Naive thymus-derived CD4-positive, alpha-beta T cell (primary cell): ENCODE data around the gene RIMS1. TPM values are rescaled to one million over a fixed set of nuclear protein-coding genes. Genes with fewer than 3 reads are reported as not detected.

Experiments used
- ATAC-seq: fragments of 150-1000 bp; cut with Tn5 transposase; 2 replicates; pipeline ENCODE4 v1.10.0; 2021; ENCODE audit warnings: mild to moderate bottlenecking, moderate library complexity
- CTCF ChIA-PET: fragments of 350-600 bp; sonication (Branson Sonifier 250); formaldehyde crosslinking; loops from one replicate; lab custom pipeline; 2021; ENCODE audit warnings: antibody characterized with exemption; lab: Charles Lee
- POLR2A ChIA-PET: fragments of 350-600 bp; sonication (Branson Sonifier 250); formaldehyde crosslinking; loops from one replicate; lab custom pipeline; 2021; ENCODE audit warnings: antibody characterized with exemption, inconsistent platforms; lab: Charles Lee
- DNase-seq, 9 donors: peaks; one replicate each; pipeline versions ENCODE4 v3.0.0 to v3.0.0-alpha.2; 2020 to 2022; ENCODE audit warnings: mixed read lengths in 1 of 9
- H3K27ac ChIP-seq: one replicate; pipeline ENCODE4 v1.7.0; 2013; ENCODE audit warnings: mild to moderate bottlenecking, low read depth, low read length, moderate library complexity
- H3K27me3 ChIP-seq, 2 donors: one replicate each; pipeline ENCODE4 v1.7.0; 2013; ENCODE audit warnings: low read length in 2 of 2, mild to moderate bottlenecking in 2 of 2, moderate library complexity in 2 of 2; ENCODE audit not compliant: control insufficient read depth in 2 of 2, insufficient read depth in 2 of 2
- H3K36me3 ChIP-seq, 3 experiments: 1 replicate in 2 of 3; 2 replicates in 1 of 3; pipeline ENCODE4 v1.7.0; 2013; ENCODE audit warnings: low read length in 3 of 3, mild to moderate bottlenecking in 3 of 3, moderate library complexity in 1 of 3; ENCODE audit not compliant: insufficient read depth in 3 of 3, control insufficient read depth in 2 of 3
- H3K4me1 ChIP-seq, 2 donors: one replicate each; pipeline ENCODE4 v1.7.0; 2013; ENCODE audit warnings: low read length in 2 of 2, mild to moderate bottlenecking in 2 of 2, moderate library complexity in 1 of 2; ENCODE audit not compliant: control insufficient read depth in 2 of 2, insufficient read depth in 2 of 2
- H3K4me3 ChIP-seq: 2 replicates; pipeline ENCODE4 v1.7.0; 2013; ENCODE audit warnings: mild to moderate bottlenecking, low read length
- H3K9me3 ChIP-seq, 3 experiments: 1 replicate in 2 of 3; 2 replicates in 1 of 3; pipeline ENCODE4 v1.7.0; 2013; ENCODE audit warnings: low read length in 3 of 3; ENCODE audit not compliant: control insufficient read depth in 2 of 3
- H3K27ac Mint-ChIP-seq, 9 donors: one replicate each; pipeline ENCODE4 v1.8.0; 2020 to 2022; ENCODE audit warnings: mixed read lengths in 9 of 9, mild to moderate bottlenecking in 8 of 9, moderate library complexity in 5 of 9, inconsistent platforms in 2 of 9
- H3K27me3 Mint-ChIP-seq, 5 donors: one replicate each; pipeline ENCODE4 v1.8.0; 2021 to 2022; ENCODE audit warnings: mixed read lengths in 5 of 5, mild to moderate bottlenecking in 1 of 5
- H3K36me3 Mint-ChIP-seq, 5 donors: one replicate each; pipeline ENCODE4 v1.8.0; 2020 to 2022; ENCODE audit warnings: mixed read lengths in 5 of 5, mild to moderate bottlenecking in 3 of 5, inconsistent platforms in 1 of 5
- H3K4me1 Mint-ChIP-seq, 7 donors: one replicate each; pipeline ENCODE4 v1.8.0; 2020 to 2022; ENCODE audit warnings: mixed read lengths in 7 of 7, mild to moderate bottlenecking in 3 of 7, inconsistent platforms in 1 of 7
- H3K4me3 Mint-ChIP-seq, 10 donors: one replicate each; pipeline ENCODE4 v1.8.0; 2020 to 2022; ENCODE audit warnings: mild to moderate bottlenecking in 10 of 10, mixed read lengths in 10 of 10, moderate library complexity in 6 of 10, inconsistent platforms in 2 of 10
- H3K9me3 Mint-ChIP-seq, 11 donors: one replicate each; pipeline ENCODE4 v1.8.0; 2020 to 2022; ENCODE audit warnings: mixed read lengths in 11 of 11, mild to moderate bottlenecking in 4 of 11, inconsistent platforms in 1 of 11, moderate library complexity in 1 of 11
- intact Hi-C, 2 donors: fragments of 100-400 bp; cut with micrococcal nuclease; formaldehyde crosslinking; loops; one replicate each; pipeline ENCODE4 v1.15.1; 2023
- polyA plus RNA-seq, 2 donors: library from polyadenylated mRNA; unstranded; fragments of 300-500 nt; fragmentation: Illumina TruSeq; gene quantifications; one replicate each; pipeline ENCODE4 v1.2.3, GENCODE V29; 2021
- total RNA-seq, 6 experiments: library from RNA in 5 of 6; stranded (reverse) in 5 of 6; gene quantifications; 1 replicate in 5 of 6; 2 replicates in 1 of 6; pipeline ENCODE4 v1.2.3 and lab custom pipeline; 2021 to 2026

The RIMS1 gene
- total and polyA plus RNA-seq, 7 experiments from 2014 or later: not detected

DNA sequence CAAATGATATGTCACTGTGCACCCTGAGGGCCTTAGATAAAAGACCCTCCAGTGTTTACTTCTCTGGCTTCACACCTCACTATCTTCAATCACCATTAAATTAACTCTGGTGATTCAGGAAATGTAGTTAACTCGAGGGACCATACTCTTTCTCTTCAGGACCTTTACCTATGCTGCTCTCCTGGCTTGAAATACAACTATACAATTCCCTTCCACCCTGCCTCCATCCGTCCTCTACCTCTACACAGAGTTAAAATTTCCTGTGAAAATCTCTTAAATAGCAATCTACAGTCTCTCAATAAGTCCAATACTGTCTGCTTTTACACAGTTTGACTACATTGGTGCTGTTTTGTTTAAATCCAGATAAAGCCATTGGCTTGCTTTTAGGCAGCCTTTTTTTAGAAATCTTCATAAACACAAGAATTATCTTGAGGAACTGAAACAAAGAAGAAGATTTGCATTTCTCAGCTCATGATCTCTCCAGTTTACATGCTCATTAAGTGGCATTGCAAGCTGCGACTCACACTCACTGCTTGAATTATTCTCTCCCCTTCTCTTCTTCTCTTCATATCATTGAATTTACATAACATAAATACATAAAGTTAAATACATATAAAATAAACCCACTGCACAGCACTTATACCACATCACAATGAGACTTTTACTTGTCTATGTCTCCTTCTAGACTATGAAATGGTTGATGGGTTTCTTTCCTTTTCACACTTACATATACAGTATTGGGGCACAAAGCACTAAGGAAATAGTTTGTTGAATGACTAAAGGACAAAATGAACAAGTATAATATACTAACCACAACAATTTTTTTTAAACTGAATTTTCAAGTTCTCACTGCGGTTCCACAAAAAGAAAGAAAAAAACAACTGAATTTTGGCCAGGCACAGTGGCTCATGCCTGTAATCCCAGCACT is 496.5 kb downstream of the RIMS1 start:
- H3K27ac ChIP-seq: no peak overlapping the region
- H3K4me1 Mint-ChIP-seq: no peaks in the 10 kb centered on the region
- H3K9me3 Mint-ChIP-seq: peaks cover 0 to 4% (median 0%) of the 10 kb centered on the region in 11 donors
- H3K27me3 Mint-ChIP-seq: peaks cover 10 to 29% (median 19%) of the 10 kb centered on the region in 5 donors
- H3K4me3 Mint-ChIP-seq: no peak overlapping the region
- no peaks in the 10 kb centered on the region for H3K4me1 ChIP-seq
- H3K36me3 Mint-ChIP-seq: no peaks in the 10 kb centered on the region
- H3K9me3 ChIP-seq: no peaks in the 10 kb centered on the region
- H3K27me3 ChIP-seq: no peaks in the 10 kb centered on the region
- POLR2A ChIA-PET: no interaction called here
- H3K36me3 ChIP-seq: no peaks in the 10 kb centered on the region
- DNase-seq: no peak
- intact Hi-C loops: no loop called here
- H3K27ac Mint-ChIP-seq: no peak overlapping the region
- no peak overlapping the region for H3K4me3 ChIP-seq
- CTCF ChIA-PET: no interaction called here
- ATAC-seq: peak; percentile 27

DNA sequence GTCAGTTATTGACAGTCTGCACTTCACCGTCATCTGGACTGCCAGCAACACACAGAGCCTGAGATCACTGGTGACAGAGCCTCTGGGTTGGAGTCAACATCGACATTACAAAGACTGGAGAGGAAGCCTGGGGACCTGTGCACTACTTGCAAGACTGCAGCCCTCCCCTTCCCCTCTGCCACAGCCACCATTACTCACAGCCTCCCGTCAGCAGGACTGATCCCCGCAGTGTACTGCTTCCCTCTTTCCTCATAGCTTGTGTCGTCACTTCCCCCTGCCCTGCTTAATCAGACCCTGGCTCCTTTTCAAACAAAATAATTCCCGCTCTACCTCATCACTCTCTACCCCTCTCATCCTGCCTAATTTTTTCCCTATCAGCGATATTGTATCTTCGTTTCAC is 500.0 kb downstream of the RIMS1 start:
- no peak overlapping the region for H3K4me3 Mint-ChIP-seq
- DNase-seq (no peak), ATAC-seq (no peak)
- no peak overlapping the region for H3K27ac Mint-ChIP-seq
- Histone ChIP-seq H3K36me3 (no peaks in the 10 kb centered on the region), H3K9me3 (no peaks in the 10 kb centered on the region), H3K4me1 (no peaks in the 10 kb centered on the region), H3K4me3 (no peak overlapping the region), H3K27me3 (no peaks in the 10 kb centered on the region), H3K27ac (no peak overlapping the region)
- ChIA-PET POLR2A (no interaction called here), CTCF (no interaction called here)
- peaks cover 0 to 1% (median 0%) of the 10 kb centered on the region in 7 donors for H3K4me1 Mint-ChIP-seq
- peaks cover 0 to 4% (median 0%) of the 10 kb centered on the region in 11 donors for H3K9me3 Mint-ChIP-seq
- H3K27me3 Mint-ChIP-seq: peaks cover 12 to 21% (median 15%) of the 10 kb centered on the region in 5 donors
- H3K36me3 Mint-ChIP-seq: no peaks in the 10 kb centered on the region
- intact Hi-C loops: no loop called here

DNA sequence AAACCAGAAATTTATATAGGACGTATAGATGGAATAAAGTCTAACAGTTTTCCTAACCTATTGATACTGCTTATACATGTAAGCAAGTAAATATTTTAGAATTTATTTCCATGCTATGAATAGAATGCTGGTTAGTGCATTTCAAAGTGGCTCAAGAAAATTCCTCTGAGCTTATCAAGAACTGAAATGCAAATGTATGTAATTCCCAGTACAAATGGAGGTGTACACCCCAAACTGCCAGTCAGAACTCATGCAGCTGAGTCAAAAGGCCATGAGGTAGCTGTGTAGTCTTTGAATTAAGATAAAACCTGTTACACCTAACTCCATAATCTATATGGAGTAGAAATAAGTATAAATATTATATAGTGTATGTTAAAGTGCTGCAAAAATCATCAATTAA is 503.3 kb downstream of the RIMS1 start:
- ChIA-PET POLR2A (no interaction called here), CTCF (no interaction called here)
- Histone ChIP-seq H3K4me3 (no peak overlapping the region), H3K27ac (no peak overlapping the region), H3K27me3 (no peaks in the 10 kb centered on the region), H3K4me1 (no peaks in the 10 kb centered on the region), H3K36me3 (no peaks in the 10 kb centered on the region), H3K9me3 (no peaks in the 10 kb centered on the region)
- ATAC-seq (no peak), DNase-seq (no peak)
- Mint-ChIP-seq H3K27me3 (peaks cover 7 to 22% (median 10%) of the 10 kb centered on the region in 5 donors), H3K36me3 (no peaks in the 10 kb centered on the region), H3K9me3 (peaks cover 0 to 4% (median 0%) of the 10 kb centered on the region in 11 donors), H3K4me3 (no peak overlapping the region), H3K4me1 (peaks cover 0 to 1% (median 0%) of the 10 kb centered on the region in 7 donors), H3K27ac (no peak overlapping the region)
- intact Hi-C loops: no loop called here

DNA sequence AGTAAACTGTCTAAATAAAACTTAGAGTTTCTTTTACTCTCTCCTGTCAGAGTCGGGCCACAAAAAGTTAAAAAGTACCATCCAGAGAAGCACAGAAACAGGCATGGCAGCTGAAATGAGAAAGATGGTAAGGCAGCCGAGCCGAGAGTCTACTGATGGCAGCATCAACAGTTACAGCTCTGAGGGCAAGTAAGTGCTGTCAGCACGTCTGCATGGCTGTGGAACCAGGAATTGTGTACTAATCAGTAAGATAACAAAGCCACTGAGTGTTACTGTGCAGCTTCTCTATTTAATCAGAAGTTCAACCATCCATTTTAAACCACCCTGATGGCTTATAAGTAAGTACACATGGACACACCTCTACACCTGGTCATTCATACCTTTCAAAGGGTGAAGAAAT is 504.2 kb downstream of the RIMS1 start:
- ChIA-PET CTCF (no interaction called here), POLR2A (no interaction called here)
- H3K4me3 Mint-ChIP-seq: no peak overlapping the region
- Histone ChIP-seq H3K4me1 (no peaks in the 10 kb centered on the region), H3K36me3 (no peaks in the 10 kb centered on the region), H3K27me3 (no peaks in the 10 kb centered on the region), H3K27ac (no peak overlapping the region), H3K9me3 (no peaks in the 10 kb centered on the region), H3K4me3 (no peak overlapping the region)
- peaks cover 0 to 1% (median 0%) of the 10 kb centered on the region in 7 donors for H3K4me1 Mint-ChIP-seq
- no peaks in the 10 kb centered on the region for H3K36me3 Mint-ChIP-seq
- H3K27ac Mint-ChIP-seq: no peak overlapping the region
- DNase-seq: no peak
- peaks cover 6 to 22% (median 10%) of the 10 kb centered on the region in 5 donors for H3K27me3 Mint-ChIP-seq
- H3K9me3 Mint-ChIP-seq: peaks cover 0 to 4% (median 0%) of the 10 kb centered on the region in 11 donors
- ATAC-seq: no peak
- intact Hi-C loops: no loop called here

DNA sequence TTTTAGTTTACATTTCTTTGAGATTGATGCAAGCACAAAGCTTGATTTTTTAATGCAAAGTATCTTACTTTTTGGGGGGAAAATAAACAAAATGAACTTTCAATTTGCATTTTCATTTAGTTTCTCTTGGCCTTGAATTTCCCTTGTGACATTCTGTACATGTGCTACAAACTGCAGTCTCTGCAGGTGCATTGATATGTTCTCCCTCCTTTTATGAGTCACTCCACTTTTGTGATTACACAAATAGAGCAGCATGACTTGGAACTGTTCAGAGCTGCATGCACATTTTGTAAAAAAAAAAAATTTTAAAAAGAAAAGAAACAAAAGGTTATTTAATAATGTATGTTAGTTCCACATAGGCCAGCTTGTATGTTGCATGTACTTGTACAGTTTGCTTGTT is 515.5 kb downstream of the RIMS1 start:
- POLR2A ChIA-PET: no interaction called here

DNA sequence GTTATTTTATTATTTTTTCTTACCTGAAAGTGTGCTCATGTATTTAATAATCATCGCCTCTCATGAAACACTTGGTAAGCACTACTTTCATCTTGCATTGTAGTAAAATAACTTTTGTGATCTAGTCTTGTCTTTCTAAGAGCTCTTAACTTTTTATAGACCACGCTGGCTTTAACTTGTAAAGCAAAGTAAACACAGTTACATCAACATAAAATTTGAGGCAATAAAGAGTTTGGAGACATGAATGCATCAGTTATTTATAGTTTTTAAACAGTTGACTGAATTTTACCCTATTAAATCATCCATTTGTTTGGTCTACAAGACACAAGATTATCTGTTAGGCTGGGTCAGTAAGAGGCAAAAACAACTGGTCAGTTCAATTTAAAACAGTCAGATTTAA is 517.1 kb downstream of the RIMS1 start:
- CTCF ChIA-PET: interaction anchor here (1.1 to 1.7 kb wide), 2 partner anchors 9 to 728 kb away, joined by 3 to 5 read pairs; no protein-coding TSS in a partner anchor

More for the DNA sequence above, 515.5 kb downstream of the RIMS1 start:
- intact Hi-C loops: no loop called here
- Mint-ChIP-seq H3K4me3 (no peak overlapping the region), H3K36me3 (no peaks in the 10 kb centered on the region), H3K27ac (no peak overlapping the region), H3K27me3 (peaks cover 5 to 9% (median 6%) of the 10 kb centered on the region in 5 donors), H3K4me1 (peaks cover 0 to 2% (median 0%) of the 10 kb centered on the region in 7 donors), H3K9me3 (no peaks in the 10 kb centered on the region)
- no peaks in the 10 kb centered on the region for H3K36me3 ChIP-seq
- no peak overlapping the region for H3K27ac ChIP-seq
- H3K4me3 ChIP-seq: no peak overlapping the region
- DNase-seq (no peak), ATAC-seq (no peak)
- H3K4me1 ChIP-seq: no peaks in the 10 kb centered on the region
- CTCF ChIA-PET: interaction anchor here (0.9 kb wide), 1 partner anchor 728 kb away, joined by 3 read pairs; no protein-coding TSS in a partner anchor
- no peaks in the 10 kb centered on the region for H3K9me3 ChIP-seq
- no peaks in the 10 kb centered on the region for H3K27me3 ChIP-seq

More for the DNA sequence above, 517.1 kb downstream of the RIMS1 start:
- H3K9me3 ChIP-seq: no peaks in the 10 kb centered on the region
- no peak for ATAC-seq
- no peak overlapping the region for H3K27ac Mint-ChIP-seq
- no peaks in the 10 kb centered on the region for H3K36me3 ChIP-seq
- no peak overlapping the region for H3K27ac ChIP-seq
- peaks cover 0 to 4% (median 0%) of the 10 kb centered on the region in 7 donors for H3K4me1 Mint-ChIP-seq
- H3K9me3 Mint-ChIP-seq: no peaks in the 10 kb centered on the region
- peaks cover 4 to 9% (median 6%) of the 10 kb centered on the region in 5 donors for H3K27me3 Mint-ChIP-seq
- no peak for DNase-seq
- H3K4me3 ChIP-seq: no peak overlapping the region
- no peaks in the 10 kb centered on the region for H3K4me1 ChIP-seq
- no peak overlapping the region for H3K4me3 Mint-ChIP-seq
- intact Hi-C loops: no loop called here
- POLR2A ChIA-PET: no interaction called here
- H3K36me3 Mint-ChIP-seq: no peaks in the 10 kb centered on the region
- no peaks in the 10 kb centered on the region for H3K27me3 ChIP-seq
